Measurements from ENCODE around the gene PLPPR3.

GRCh38 chr19:788983-789700 lies 32.6 kb downstream of the PLPPR3 start:
- TF ChIP-seq, protein P1, sequence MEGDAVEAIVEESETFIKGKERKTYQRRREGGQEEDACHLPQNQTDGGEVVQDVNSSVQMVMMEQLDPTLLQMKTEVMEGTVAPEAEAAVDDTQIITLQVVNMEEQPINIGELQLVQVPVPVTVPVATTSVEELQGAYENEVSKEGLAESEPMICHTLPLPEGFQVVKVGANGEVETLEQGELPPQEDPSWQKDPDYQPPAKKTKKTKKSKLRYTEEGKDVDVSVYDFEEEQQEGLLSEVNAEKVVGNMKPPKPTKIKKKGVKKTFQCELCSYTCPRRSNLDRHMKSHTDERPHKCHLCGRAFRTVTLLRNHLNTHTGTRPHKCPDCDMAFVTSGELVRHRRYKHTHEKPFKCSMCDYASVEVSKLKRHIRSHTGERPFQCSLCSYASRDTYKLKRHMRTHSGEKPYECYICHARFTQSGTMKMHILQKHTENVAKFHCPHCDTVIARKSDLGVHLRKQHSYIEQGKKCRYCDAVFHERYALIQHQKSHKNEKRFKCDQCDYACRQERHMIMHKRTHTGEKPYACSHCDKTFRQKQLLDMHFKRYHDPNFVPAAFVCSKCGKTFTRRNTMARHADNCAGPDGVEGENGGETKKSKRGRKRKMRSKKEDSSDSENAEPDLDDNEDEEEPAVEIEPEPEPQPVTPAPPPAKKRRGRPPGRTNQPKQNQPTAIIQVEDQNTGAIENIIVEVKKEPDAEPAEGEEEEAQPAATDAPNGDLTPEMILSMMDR (IDR thresholded peaks at IDR 0.05; ENCODE audit: low read depth, low read length), result no peak
- no peak for TF ChIP-seq POLR2A (IDR thresholded peaks at IDR 0.05; ENCODE audit: extremely low read depth, insufficient read length)
- TF ChIP-seq MYC (IDR thresholded peaks at IDR 0.05; ENCODE audit: low read depth, low read length), result no peak
- no peak for TF ChIP-seq MAX (IDR thresholded peaks at IDR 0.05; ENCODE audit: low read depth, low read length)
